GM12892 (cell line): ENCODE measurements around the gene SYNPO.

Source experiments
- POLR2A ChIP-seq: IDR thresholded peaks from 2 replicates; pipeline ENCODE4 v1.6.1; 2011; ENCODE audit warnings: low read depth, low read length, control low read depth
- POLR2AphosphoS5 ChIP-seq: IDR thresholded peaks from 2 replicates; pipeline ENCODE4 v1.6.1; 2011; ENCODE audit warnings: low read depth, low read length, control low read depth
- TAF1 ChIP-seq: IDR thresholded peaks from 2 replicates; pipeline ENCODE4 v1.6.1; 2011; ENCODE audit warnings: low read depth, mild to moderate bottlenecking, control low read depth, low read length, borderline replicate concordance

GRCh38 chr5:150659360-150660107, 19.1 kb downstream of the SYNPO start:
- TF ChIP-seq POLR2AphosphoS5 (no peak), TAF1 (no peak), POLR2A (no peak)
